K562 (cell line): ENCODE measurements around the gene TRMT112. TPM values are rescaled to one million over a fixed set of nuclear protein-coding genes. Genes with fewer than 3 reads are reported as not detected.
A peak's percentile ranks its signal among the peaks of the same experiment; 100 is the strongest.

Experiments
- ATAC-seq: fragments of 200-7000 bp; cut with Tn5 transposase; 3 replicates; pipeline ENCODE4 v1.9.1; 2020; ENCODE audit warnings: moderate library complexity
- BruUV-seq: library from RNA; stranded (reverse); fragments of 400-500 nt; replicated peaks from 2 replicates; lab custom pipeline; 2021; lab: Mats Ljungman, UMichigan
- CTCF ChIA-PET: fragments of 300-600 bp; formaldehyde crosslinking; extraction: SDS; loops from one replicate; lab custom pipeline; 2021; ENCODE audit warnings: low intra/inter-chr PET ratio; lab: Yijun Ruan, JAX
- POLR2A ChIA-PET: fragments of 300-600, 350-650 bp; sonication (Branson Sonifier 250); formaldehyde crosslinking; extraction: SDS; loops from one replicate; lab custom pipeline; 2021; ENCODE audit warnings: antibody characterized with exemption, inconsistent platforms; lab: Yijun Ruan, JAX
- DNase-seq, 4 experiments: peaks; one replicate each; pipeline versions ENCODE4 v3.0.0 to v3.0.0-alpha.2; 2011 to 2018; ENCODE audit warnings: low spot score in 3 of 4, mixed read lengths in 3 of 4; ENCODE audit errors: extremely low read depth in 1 of 4
- FAIRE-seq: peaks from 2 replicates; lab custom pipeline; 2011; peaks lifted over from hg19 to GRCh38; lab: Jason Lieb, UNC
- H2AFZ ChIP-seq: 2 replicates; pipeline ENCODE4 v1.6.0; 2011; ENCODE audit warnings: low read depth, low read length, control low read depth, inconsistent platforms
- H3K27ac ChIP-seq: fragments of 200-600 bp; 3 replicates; pipeline ENCODE4 v1.8.0; 2011; ENCODE audit warnings: low read depth, mild to moderate bottlenecking, control low read depth, inconsistent platforms, low read length, moderate library complexity, mixed read lengths; ENCODE audit errors: extremely low read depth
- H3K27me3 ChIP-seq, 2 experiments: fragments of 300-600 bp in 1 of 2; 2 replicates in 1 of 2; 3 replicates in 1 of 2; pipeline versions ENCODE4 v1.6.0 to v1.8.0; 2011; ENCODE audit warnings: inconsistent platforms in 2 of 2, low read length in 2 of 2, mild to moderate bottlenecking in 1 of 2, mixed read lengths in 1 of 2, moderate library complexity in 1 of 2; ENCODE audit not compliant: control insufficient read depth in 2 of 2, insufficient read depth in 2 of 2
- H3K36me3 ChIP-seq: fragments of 300-600 bp; 3 replicates; pipeline ENCODE4 v1.8.0; 2011; ENCODE audit warnings: mild to moderate bottlenecking, low read length, inconsistent platforms; ENCODE audit not compliant: control insufficient read depth, insufficient read depth
- H3K4me1 ChIP-seq, 2 experiments: fragments of 200-600 bp in 1 of 2; replicated peaks in 1 of 2; 2 replicates in 1 of 2; 3 replicates in 1 of 2; pipeline versions ENCODE4 v1.5.1 to v1.8.0; 2011; ENCODE audit warnings: inconsistent platforms in 2 of 2, low read length in 2 of 2, mild to moderate bottlenecking in 1 of 2, mixed read lengths in 1 of 2, moderate library complexity in 1 of 2; ENCODE audit not compliant: control insufficient read depth in 2 of 2, insufficient read depth in 2 of 2
- H3K4me2 ChIP-seq: 2 replicates; pipeline ENCODE4 v1.6.1; 2011; ENCODE audit warnings: low read length, control low read depth, inconsistent platforms, mixed read lengths; ENCODE audit not compliant: insufficient read depth
- H3K4me3 ChIP-seq: fragments of 200-600 bp; sonication (generic), shearing (Covaris generic); 2 replicates; pipeline ENCODE4 v1.5.1; 2016; ENCODE audit warnings: control low read depth, inconsistent platforms
- H3K79me2 ChIP-seq: fragments of 200-600 bp; 3 replicates; pipeline ENCODE4 v1.8.0; 2011; ENCODE audit warnings: low read length, inconsistent platforms; ENCODE audit not compliant: control insufficient read depth, insufficient read depth
- H3K9ac ChIP-seq, 2 experiments: 2 replicates each; pipeline versions ENCODE4 v1.6.0 to v1.6.1; 2011; ENCODE audit warnings: low read depth in 2 of 2, low read length in 2 of 2, control low read depth in 1 of 2, inconsistent platforms in 1 of 2, mild to moderate bottlenecking in 1 of 2, mixed read lengths in 1 of 2; ENCODE audit not compliant: insufficient read depth in 1 of 2
- H3K9me1 ChIP-seq: one replicate; pipeline ENCODE4 v1.6.0; 2011; ENCODE audit warnings: inconsistent platforms, mild to moderate bottlenecking, low read length, moderate library complexity; ENCODE audit not compliant: control insufficient read depth, insufficient read depth
- H3K9me3 ChIP-seq: replicated peaks from 2 replicates; pipeline ENCODE4 v1.5.1; 2011; ENCODE audit warnings: low read depth, low read length, inconsistent platforms; ENCODE audit not compliant: control insufficient read depth, insufficient read depth
- H4K20me1 ChIP-seq: replicated peaks from 2 replicates; pipeline ENCODE4 v1.6.1; 2011; ENCODE audit warnings: low read length, inconsistent platforms, mixed read lengths; ENCODE audit not compliant: control insufficient read depth, insufficient read depth
- CBX2 ChIP-seq: fragments of 200-600 bp; sonication (generic); IDR thresholded peaks from one replicate; pipeline ENCODE4 v1.6.1; 2012; ENCODE audit warnings: mild to moderate bottlenecking, low read length, inconsistent platforms; ENCODE audit not compliant: insufficient read depth, poor library complexity, severe bottlenecking
- ELF2 ChIP-seq: fragments of 250-450 bp; sonication (Bioruptor Pico); IDR thresholded peaks from 2 replicates; pipeline ENCODE4 v1.5.0; 2021; ENCODE audit warnings: mild to moderate bottlenecking
- ERF ChIP-seq: fragments of 450-650 bp; formaldehyde crosslinking; IDR thresholded peaks from 2 replicates; pipeline ENCODE4 v1.4.0; 2020; ENCODE audit warnings: mild to moderate bottlenecking, mixed read lengths
- NR2C2 ChIP-seq, 2 experiments: fragments of 200-800 bp in 1 of 2; sonication (Bioruptor generic) in 1 of 2; sonication (generic) in 1 of 2; formaldehyde crosslinking in 1 of 2; IDR thresholded peaks; 2 replicates each; pipeline versions ENCODE4 v1.6.1 to v1.8.0; 2016 to 2022; ENCODE audit warnings: mild to moderate bottlenecking in 1 of 2, missing compliant biosample characterization in 1 of 2, missing genetic modification characterization in 1 of 2, missing genetic modification reagents in 1 of 2
- STAT5B ChIP-seq: fragments of 250-450 bp; sonication (Bioruptor Pico); IDR thresholded peaks from 2 replicates; pipeline ENCODE4 v1.8.0; 2021; ENCODE audit warnings: mild to moderate bottlenecking, inconsistent platforms
- ZBTB33 ChIP-seq: sonication (generic); formaldehyde crosslinking; IDR thresholded peaks from 2 replicates; pipeline ENCODE4 v1.8.1; 2023; ENCODE audit warnings: mild to moderate bottlenecking, missing genetic modification reagents
- ZNF133 ChIP-seq: fragments of 250-450 bp; sonication (Bioruptor Pico); IDR thresholded peaks from 2 replicates; pipeline ENCODE4 v1.4.0; 2020; ENCODE audit warnings: mild to moderate bottlenecking
- ZNF197 ChIP-seq: fragments of 200-800 bp; sonication (Bioruptor generic); IDR thresholded peaks from 2 replicates; pipeline ENCODE4 v1.6.1; 2016; ENCODE audit warnings: low read depth, missing genetic modification characterization, missing compliant biosample characterization
- ZNF830 ChIP-seq: fragments of 250-450 bp; sonication (Bioruptor Pico); IDR thresholded peaks from 2 replicates; pipeline ENCODE4 v1.5.0; 2021; ENCODE audit warnings: mild to moderate bottlenecking
- WGBS: fragments of 100-300 bp; shearing (Covaris generic); methylation state at CpG from one replicate; pipeline ENCODE4 v1.1.6; 2016; ENCODE audit warnings: low coverage, mixed read lengths; ENCODE audit not compliant: insufficient coverage; ENCODE audit errors: missing lambda C conversion rate; 5-methylcytosine and 5-hydroxymethylcytosine counted together
- in situ Hi-C: fragments of 300-500 bp; cut with MboI; formaldehyde crosslinking; loops from 4 replicates; pipeline ENCODE4 v1.15.0; 2018; ENCODE audit warnings: inconsistent platforms, mixed read lengths
- intact Hi-C: fragments of 100-400 bp; cut with micrococcal nuclease; formaldehyde crosslinking; loops from 2 replicates; pipeline ENCODE4 v1.14.2; 2022
- polyA plus RNA-seq, 8 experiments: library from polyadenylated mRNA; depleted of rRNA in 4 of 8; stranded (reverse) in 5 of 8; unstranded in 3 of 8; fragments of >200 nt; fragmentation: Nextera tagmentation in 2 of 8; fragmentation: Illumina TruSeq in 1 of 8; extraction: Ambion mirVana in 2 of 8; extraction: Trizol in 1 of 8; gene quantifications; 2 replicates each; pipeline versions ENCODE4 v1.2.1 to v1.2.3, GENCODE V29; 2011 to 2014; ENCODE audit warnings: inconsistent platforms in 1 of 8, missing spikeins in 1 of 8
- total RNA-seq, 7 experiments: library from RNA; depleted of rRNA in 6 of 7; stranded (reverse); fragments of >200 nt in 6 of 7; fragmentation: Illumina TruSeq in 2 of 7; extraction: Trizol in 2 of 7; gene quantifications; 2 replicates each; pipeline versions ENCODE4 v1.2.1 to v1.2.3, GENCODE V29; 2011 to 2021; ENCODE audit warnings: low replicate concordance in 1 of 7
- TF ChIP-seq, protein P1 (sequence below): sonication (generic); formaldehyde crosslinking; IDR thresholded peaks from 2 replicates; pipeline ENCODE4 v1.8.0; 2023; ENCODE audit warnings: mild to moderate bottlenecking, missing genetic modification reagents
- TF ChIP-seq, protein P2 (sequence below): fragments of 200-800 bp; sonication (Bioruptor generic); IDR thresholded peaks from 2 replicates; pipeline ENCODE4 v1.6.1; 2016; ENCODE audit warnings: missing genetic modification characterization, missing compliant biosample characterization

The TRMT112 gene
- total and polyA plus RNA-seq, 9 of the 15 experiments (the other 6 are each of a cell fraction or from before 2014, with no cell fraction given): 162 to 444 (median 300) TPM

GRCh38 chr11:64347193-64347867 is 30.0 kb upstream of the TRMT112 start (continued):
- TF ChIP-seq ZNF133 (CRISPR knock-in tag) (no peak), ERF (CRISPR knock-in tag) (no peak)
- TF ChIP-seq, protein P1, sequence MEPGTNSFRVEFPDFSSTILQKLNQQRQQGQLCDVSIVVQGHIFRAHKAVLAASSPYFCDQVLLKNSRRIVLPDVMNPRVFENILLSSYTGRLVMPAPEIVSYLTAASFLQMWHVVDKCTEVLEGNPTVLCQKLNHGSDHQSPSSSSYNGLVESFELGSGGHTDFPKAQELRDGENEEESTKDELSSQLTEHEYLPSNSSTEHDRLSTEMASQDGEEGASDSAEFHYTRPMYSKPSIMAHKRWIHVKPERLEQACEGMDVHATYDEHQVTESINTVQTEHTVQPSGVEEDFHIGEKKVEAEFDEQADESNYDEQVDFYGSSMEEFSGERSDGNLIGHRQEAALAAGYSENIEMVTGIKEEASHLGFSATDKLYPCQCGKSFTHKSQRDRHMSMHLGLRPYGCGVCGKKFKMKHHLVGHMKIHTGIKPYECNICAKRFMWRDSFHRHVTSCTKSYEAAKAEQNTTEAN (CRISPR knock-in tag): no peak

DNA sequence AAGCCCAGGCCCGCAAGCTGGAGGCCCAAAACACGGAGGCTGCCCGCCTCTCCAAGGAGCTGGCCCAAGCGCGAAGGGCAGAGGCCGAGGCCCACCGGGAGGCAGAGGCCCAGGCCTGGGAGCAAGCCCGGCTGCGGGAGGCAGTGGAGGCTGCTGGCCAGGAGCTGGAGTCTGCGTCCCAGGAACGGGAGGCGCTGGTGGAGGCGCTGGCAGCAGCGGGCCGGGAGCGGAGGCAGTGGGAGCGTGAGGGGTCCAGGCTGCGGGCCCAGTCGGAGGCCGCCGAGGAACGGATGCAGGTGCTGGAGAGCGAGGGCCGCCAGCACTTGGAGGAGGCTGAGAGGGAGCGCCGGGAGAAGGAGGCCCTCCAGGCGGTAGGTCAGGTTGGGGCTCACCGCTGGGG is 27.4 kb upstream of the TRMT112 start:
- no peak for ATAC-seq
- TF ChIP-seq CBX2 (no peak), ZBTB33 (CRISPR knock-in tag) (0 out of 2 replicates have a peak, but pooled peaks have one; percentile 37), STAT5B (CRISPR knock-in tag) (no peak), ZNF197 (CRISPR knock-in tag) (no peak), ELF2 (CRISPR knock-in tag) (no peak), ZNF830 (CRISPR knock-in tag) (no peak), NR2C2 (CRISPR knock-in tag; IDR thresholded peaks at IDR 0.05) (no peak), NR2C2 (tag; IDR thresholded peaks at IDR 0.05) (no peak)
- TF ChIP-seq, protein P2, sequence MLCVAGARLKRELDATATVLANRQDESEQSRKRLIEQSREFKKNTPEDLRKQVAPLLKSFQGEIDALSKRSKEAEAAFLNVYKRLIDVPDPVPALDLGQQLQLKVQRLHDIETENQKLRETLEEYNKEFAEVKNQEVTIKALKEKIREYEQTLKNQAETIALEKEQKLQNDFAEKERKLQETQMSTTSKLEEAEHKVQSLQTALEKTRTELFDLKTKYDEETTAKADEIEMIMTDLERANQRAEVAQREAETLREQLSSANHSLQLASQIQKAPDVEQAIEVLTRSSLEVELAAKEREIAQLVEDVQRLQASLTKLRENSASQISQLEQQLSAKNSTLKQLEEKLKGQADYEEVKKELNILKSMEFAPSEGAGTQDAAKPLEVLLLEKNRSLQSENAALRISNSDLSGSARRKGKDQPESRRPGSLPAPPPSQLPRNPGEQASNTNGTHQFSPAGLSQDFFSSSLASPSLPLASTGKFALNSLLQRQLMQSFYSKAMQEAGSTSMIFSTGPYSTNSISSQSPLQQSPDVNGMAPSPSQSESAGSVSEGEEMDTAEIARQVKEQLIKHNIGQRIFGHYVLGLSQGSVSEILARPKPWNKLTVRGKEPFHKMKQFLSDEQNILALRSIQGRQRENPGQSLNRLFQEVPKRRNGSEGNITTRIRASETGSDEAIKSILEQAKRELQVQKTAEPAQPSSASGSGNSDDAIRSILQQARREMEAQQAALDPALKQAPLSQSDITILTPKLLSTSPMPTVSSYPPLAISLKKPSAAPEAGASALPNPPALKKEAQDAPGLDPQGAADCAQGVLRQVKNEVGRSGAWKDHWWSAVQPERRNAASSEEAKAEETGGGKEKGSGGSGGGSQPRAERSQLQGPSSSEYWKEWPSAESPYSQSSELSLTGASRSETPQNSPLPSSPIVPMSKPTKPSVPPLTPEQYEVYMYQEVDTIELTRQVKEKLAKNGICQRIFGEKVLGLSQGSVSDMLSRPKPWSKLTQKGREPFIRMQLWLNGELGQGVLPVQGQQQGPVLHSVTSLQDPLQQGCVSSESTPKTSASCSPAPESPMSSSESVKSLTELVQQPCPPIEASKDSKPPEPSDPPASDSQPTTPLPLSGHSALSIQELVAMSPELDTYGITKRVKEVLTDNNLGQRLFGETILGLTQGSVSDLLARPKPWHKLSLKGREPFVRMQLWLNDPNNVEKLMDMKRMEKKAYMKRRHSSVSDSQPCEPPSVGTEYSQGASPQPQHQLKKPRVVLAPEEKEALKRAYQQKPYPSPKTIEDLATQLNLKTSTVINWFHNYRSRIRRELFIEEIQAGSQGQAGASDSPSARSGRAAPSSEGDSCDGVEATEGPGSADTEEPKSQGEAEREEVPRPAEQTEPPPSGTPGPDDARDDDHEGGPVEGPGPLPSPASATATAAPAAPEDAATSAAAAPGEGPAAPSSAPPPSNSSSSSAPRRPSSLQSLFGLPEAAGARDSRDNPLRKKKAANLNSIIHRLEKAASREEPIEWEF (CRISPR knock-in tag): no peak

More for the DNA sequence above, 27.4 kb upstream of the TRMT112 start:
- Histone ChIP-seq H4K20me1 (no peaks in the 10 kb centered on the region; the same call in 1 of the 2 replicates), H3K36me3 (no peaks in the 10 kb centered on the region), H3K4me2 (no peak overlapping the region), H3K27ac (no peak overlapping the region), H3K79me2 (no peaks in the 10 kb centered on the region), H3K9me3 (no peaks in the 10 kb centered on the region), H3K9ac (peak overlapping the region in 1 of 2 experiments; percentile 69; a peak in 2 of 4 replicates), H3K9me1 (no peaks in the 10 kb centered on the region), H3K4me1 (peaks cover 16 to 70% of the 10 kb centered on the region in 2 experiments; a peak in 4 of 5 replicates), H2AFZ (no peak overlapping the region), H3K4me3 (no peak overlapping the region), H3K27me3 (no peaks in the 10 kb centered on the region)
- DNase-seq (no peak), FAIRE-seq (no peak)
- 90% methylated on average over 11 of the region's 28 CpGs for WGBS
- ChIA-PET CTCF (no interaction called here), POLR2A (interaction anchor here (0.7 kb wide), 1 partner anchor 20 kb away, joined by 4 read pairs; no protein-coding TSS in a partner anchor)
- in situ Hi-C loops (no loop called here), intact Hi-C loops (no loop called here)
- no TSS peak for BruUV-seq
